OCI-LY1 (cell line): Measurements from ENCODE around the gene KCNK7.

Experiments used
- H2AFZ ChIP-seq: fragments of 200-600 bp; sonication (generic), shearing (Covaris generic); 2 replicates; pipeline ENCODE4 v1.6.0; 2014; ENCODE audit warnings: antibody characterized with exemption, mild to moderate bottlenecking, low read length
- H3F3A ChIP-seq: fragments of 200-600 bp; sonication (generic), shearing (Covaris generic); 2 replicates; pipeline ENCODE4 v1.6.0; 2014; ENCODE audit warnings: mild to moderate bottlenecking, antibody characterized with exemption, low read length, moderate library complexity; ENCODE audit not compliant: insufficient read depth
- H3K27ac ChIP-seq: fragments of 200-600 bp; sonication (generic); 2 replicates; pipeline ENCODE4 v1.5.1; 2014; ENCODE audit warnings: low read length, mixed run types, mild to moderate bottlenecking, low read depth; ENCODE audit not compliant: poor library complexity, severe bottlenecking
- H3K27me3 ChIP-seq: fragments of 200-600 bp; sonication (generic); 2 replicates; pipeline ENCODE4 v1.6.0; 2014; ENCODE audit warnings: antibody characterized with exemption, mild to moderate bottlenecking, low read length, moderate library complexity; ENCODE audit not compliant: insufficient read depth
- H3K36me3 ChIP-seq: fragments of 200-600 bp; sonication (generic); 2 replicates; pipeline ENCODE4 v1.6.1; 2014; ENCODE audit warnings: mild to moderate bottlenecking, antibody characterized with exemption, low read length, moderate library complexity, mixed read lengths; ENCODE audit not compliant: insufficient read depth
- H3K4me1 ChIP-seq: fragments of 200-600 bp; sonication (generic); 2 replicates; pipeline ENCODE4 v1.5.1; 2014; ENCODE audit warnings: mild to moderate bottlenecking, low read length, moderate library complexity; ENCODE audit not compliant: insufficient read depth, severe bottlenecking
- H3K4me2 ChIP-seq: fragments of 200-600 bp; sonication (generic), shearing (Covaris generic); 2 replicates; pipeline ENCODE4 v1.6.1; 2014; ENCODE audit warnings: low read length
- H3K4me3 ChIP-seq: fragments of 200-600 bp; sonication (generic); 2 replicates; pipeline ENCODE4 v1.5.1; 2014; ENCODE audit warnings: low read length, low read depth, mild to moderate bottlenecking, mixed read lengths; ENCODE audit not compliant: poor library complexity, severe bottlenecking
- H3K79me2 ChIP-seq: fragments of 200-600 bp; shearing (Covaris generic); 2 replicates; pipeline ENCODE4 v1.6.1; 2016; ENCODE audit warnings: mixed run types, low read length, mixed read lengths; ENCODE audit not compliant: insufficient read depth
- H3K9ac ChIP-seq: fragments of 200-600 bp; sonication (generic), shearing (Covaris generic); 2 replicates; pipeline ENCODE4 v1.6.1; 2014; ENCODE audit warnings: mild to moderate bottlenecking, low read length, mixed read lengths
- H3K9me2 ChIP-seq: fragments of 200-600 bp; sonication (generic), shearing (Covaris generic); 2 replicates; pipeline ENCODE4 v1.6.1; 2014; ENCODE audit warnings: low read depth, mild to moderate bottlenecking, low read length, mixed read lengths
- H3K9me3 ChIP-seq: fragments of 200-600 bp; shearing (Covaris generic); 2 replicates; pipeline ENCODE4 v1.6.1; 2014; ENCODE audit warnings: low read length, mixed read lengths
- H4K20me1 ChIP-seq: fragments of 200-600 bp; sonication (generic), shearing (Covaris generic); 2 replicates; pipeline ENCODE4 v1.6.0; 2016; ENCODE audit warnings: mild to moderate bottlenecking, low read length; ENCODE audit not compliant: insufficient read depth
- CTCF ChIP-seq: fragments of 200-600 bp; sonication (generic), shearing (Covaris generic); IDR thresholded peaks from 2 replicates; pipeline ENCODE4 v1.5.1; 2017; ENCODE audit warnings: mild to moderate bottlenecking, antibody characterized with exemption, low read length, moderate library complexity, mixed read lengths
- EZH2 ChIP-seq: fragments of 200-600 bp; sonication (generic), shearing (Covaris generic); IDR thresholded peaks from 2 replicates; pipeline ENCODE4 v1.8.0; 2017; ENCODE audit warnings: borderline replicate concordance, mixed run types, mild to moderate bottlenecking, antibody characterized with exemption, low read length, moderate library complexity, mixed read lengths

KCNK7 gene

GRCh38 chr11:65623177-65623576, 27.6 kb upstream of the KCNK7 start:
- Histone ChIP-seq H4K20me1 (no peaks in the 10 kb centered on the region), H3K9me2 (no peaks in the 10 kb centered on the region), H3K36me3 (peaks cover 96% of the 10 kb centered on the region), H3F3A (no peaks in the 10 kb centered on the region), H3K4me1 (peaks cover 15% of the 10 kb centered on the region), H3K9ac (no peak overlapping the region), H3K27ac (no peak overlapping the region), H3K4me2 (no peak overlapping the region), H3K4me3 (no peak overlapping the region), H3K9me3 (no peaks in the 10 kb centered on the region), H3K79me2 (no peaks in the 10 kb centered on the region), H2AFZ (no peak overlapping the region), H3K27me3 (no peaks in the 10 kb centered on the region)
- TF ChIP-seq EZH2 (no peak), CTCF (no peak)

DNA sequence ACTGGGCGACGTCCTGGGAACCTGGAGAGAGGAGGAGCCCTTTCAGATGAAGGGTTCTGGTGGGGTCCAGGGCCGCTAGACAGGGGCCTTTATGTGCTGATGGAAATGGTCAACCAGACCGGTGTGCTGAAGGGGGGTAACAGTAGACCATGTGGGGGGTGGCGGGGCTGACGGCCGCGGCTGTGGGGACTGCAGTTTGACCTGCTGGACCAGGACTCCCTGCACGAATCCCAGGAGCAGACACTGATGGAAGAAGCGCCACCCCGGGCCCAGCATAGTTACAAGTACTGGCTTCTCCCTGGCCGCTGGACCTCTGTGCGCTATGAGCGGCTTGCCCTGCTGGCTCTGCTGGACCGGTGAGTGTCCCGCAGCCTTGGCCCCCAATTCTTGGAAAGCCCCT, 26.4 kb upstream of the KCNK7 start:
- H4K20me1 ChIP-seq: no peaks in the 10 kb centered on the region
- no peak overlapping the region for H2AFZ ChIP-seq
- no peaks in the 10 kb centered on the region for H3K9me3 ChIP-seq
- no peak overlapping the region for H3K27ac ChIP-seq
- no peaks in the 10 kb centered on the region for H3F3A ChIP-seq
- no peak overlapping the region for H3K4me2 ChIP-seq
- peaks cover 26% of the 10 kb centered on the region for H3K4me1 ChIP-seq
- peaks cover 95% of the 10 kb centered on the region for H3K36me3 ChIP-seq
- peaks cover under 1% of the 10 kb centered on the region; the same call in 1 of the 2 replicates for H3K79me2 ChIP-seq
- TF ChIP-seq EZH2: no peak
- TF ChIP-seq CTCF: no peak
- no peak overlapping the region for H3K9ac ChIP-seq
- H3K9me2 ChIP-seq: no peaks in the 10 kb centered on the region
- no peak overlapping the region for H3K4me3 ChIP-seq
- H3K27me3 ChIP-seq: no peaks in the 10 kb centered on the region

GRCh38 chr11:65621460-65621859, 25.9 kb upstream of the KCNK7 start:
- no peaks in the 10 kb centered on the region for H3K27me3 ChIP-seq
- no peak for TF ChIP-seq EZH2
- no peak for TF ChIP-seq CTCF
- H2AFZ ChIP-seq: no peak overlapping the region
- no peak overlapping the region for H3K4me3 ChIP-seq
- no peaks in the 10 kb centered on the region for H3K9me2 ChIP-seq
- H3K9me3 ChIP-seq: no peaks in the 10 kb centered on the region
- H3F3A ChIP-seq: no peaks in the 10 kb centered on the region
- peaks cover 89% of the 10 kb centered on the region for H3K36me3 ChIP-seq
- no peak overlapping the region for H3K4me2 ChIP-seq
- peaks cover 6% of the 10 kb centered on the region; the same call in 1 of the 2 replicates for H3K79me2 ChIP-seq
- H4K20me1 ChIP-seq: no peaks in the 10 kb centered on the region
- no peak overlapping the region for H3K9ac ChIP-seq
- no peak overlapping the region for H3K27ac ChIP-seq
- H3K4me1 ChIP-seq: peaks cover 32% of the 10 kb centered on the region
